ENCODE measurements around the gene LGI4.

DNA sequence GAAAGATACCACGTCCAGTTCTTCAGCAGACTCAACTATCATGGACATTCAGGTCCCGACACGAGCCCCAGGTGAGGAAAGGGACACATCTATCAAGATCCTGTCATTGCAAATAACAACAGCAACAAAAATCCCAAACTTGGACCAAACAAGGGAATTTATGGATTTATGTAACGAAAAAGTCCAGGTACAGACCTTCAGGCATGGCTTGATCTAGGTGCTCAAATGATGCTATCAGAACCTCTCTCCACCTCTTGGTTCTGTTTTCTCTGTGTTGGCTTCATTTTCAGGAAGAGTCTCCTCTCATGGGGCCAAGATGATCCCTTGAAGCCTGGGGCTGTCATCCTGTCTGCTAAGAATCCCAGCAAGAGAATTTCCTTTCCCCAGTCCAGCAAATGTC, 22.6 kb upstream of the LGI4 start:
- TF ChIP-seq CTCF (IDR thresholded peaks at IDR 0.05): no peak
- no peak for TF ChIP-seq POLR2A (IDR thresholded peaks at IDR 0.05)
